LHCN-M2 (cell line): ENCODE measurements around the gene FER. TPM values are rescaled to one million over a fixed set of nuclear protein-coding genes. Genes with fewer than 3 reads are reported as not detected.
"Not testable (repeated sequence)": the region's sequence is repeated elsewhere in the genome, so short reads cannot be mapped to it uniquely, and the experiment has no call there.

Experiments
- DNase-seq: peaks from one replicate; pipeline ENCODE4 v3.0.0-alpha.2; 2012; ENCODE audit warnings: low read depth
- polyA plus RNA-seq: library from polyadenylated mRNA; unstranded; fragments of >200 nt; gene quantifications from one replicate; pipeline ENCODE4 v1.2.1, GENCODE V29; 2012; ENCODE audit warnings: missing spikeins
- total RNA-seq: library from RNA; depleted of rRNA; stranded (reverse); fragments of >200 nt; gene quantifications from 2 replicates; pipeline ENCODE4 v1.2.3, GENCODE V29; 2014; rRNA removed

The FER gene
- 11.8 and 14.2 TPM in 2 replicates for total RNA-seq
- 3.0 TPM for polyA plus RNA-seq

DNA sequence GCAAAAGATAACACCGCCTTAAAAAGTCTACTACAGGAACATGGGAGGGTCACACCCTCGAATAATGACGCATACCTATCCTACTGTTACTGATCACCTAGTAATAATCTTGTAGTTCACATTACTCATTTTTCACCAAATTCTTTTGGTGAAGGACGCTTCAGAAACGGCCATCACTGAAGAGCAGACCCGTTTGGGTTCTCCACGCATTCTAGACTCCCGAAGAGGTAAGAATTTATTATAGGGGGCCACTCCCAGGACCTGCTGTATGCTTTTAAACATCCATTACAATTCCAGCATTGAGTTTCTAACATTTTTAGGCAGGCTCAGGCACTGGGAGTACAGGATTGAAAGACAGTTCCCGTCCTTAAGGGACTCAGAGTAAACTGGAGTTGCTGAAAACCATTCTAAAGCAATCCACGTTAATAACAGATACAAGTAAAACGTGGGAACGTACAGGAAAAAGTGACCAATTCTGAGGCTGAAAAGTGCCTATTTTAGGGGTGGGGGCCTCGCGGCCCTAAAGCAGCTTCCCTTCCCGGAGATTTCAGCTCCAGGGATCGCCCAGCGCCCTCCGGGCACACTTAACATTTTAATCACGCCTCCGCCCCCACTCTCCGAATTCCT is at the start of gene FER:
FER (plus strand) TSS at position 124 of the 627 bp plus-strand sequence. CDS start 50,286 bp downstream, outside the sequence.
- DNase-seq, result peak; percentile 66

DNA sequence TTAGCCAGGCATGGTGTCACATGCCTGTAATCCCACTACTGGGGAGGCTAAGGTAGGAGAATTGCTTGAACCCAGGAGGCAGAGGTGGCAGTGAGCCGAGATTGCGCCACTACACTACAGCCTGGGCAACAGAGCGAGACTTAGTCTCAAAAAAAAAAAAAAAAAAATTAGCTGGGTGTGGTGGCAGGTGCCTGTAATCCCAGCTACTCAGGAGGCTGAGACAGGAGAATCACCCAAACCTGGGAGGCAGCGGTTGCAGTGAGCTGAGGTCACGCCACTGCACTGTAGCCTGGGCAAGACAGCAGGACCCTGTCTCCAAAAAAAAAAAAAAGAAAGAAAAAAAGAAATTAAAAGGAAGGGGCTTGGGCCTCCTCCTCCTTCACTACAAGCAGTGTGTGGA is 47.3 kb upstream of the FER start:
- DNase-seq, result not testable (repeated sequence)

DNA sequence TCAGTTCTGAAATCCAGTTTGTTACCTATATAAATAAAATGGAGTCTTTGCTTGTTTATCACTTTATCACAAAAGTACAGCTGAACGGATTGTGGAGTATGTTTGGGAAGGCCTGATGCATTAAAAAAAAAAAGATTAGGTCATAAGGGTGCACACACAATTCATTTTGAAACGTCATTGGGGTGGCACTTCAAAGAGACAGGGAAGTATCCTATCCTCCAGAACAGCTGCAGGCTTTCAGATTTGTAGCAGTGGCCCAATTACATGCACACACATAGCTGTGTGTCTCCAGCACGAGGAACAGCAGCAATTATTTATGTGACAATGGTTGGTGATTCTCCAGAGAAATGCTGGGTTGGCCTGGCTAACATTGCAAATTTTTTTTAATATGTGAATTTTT is 46.8 kb upstream of the FER start:
- DNase-seq, result peak; percentile 4

DNA sequence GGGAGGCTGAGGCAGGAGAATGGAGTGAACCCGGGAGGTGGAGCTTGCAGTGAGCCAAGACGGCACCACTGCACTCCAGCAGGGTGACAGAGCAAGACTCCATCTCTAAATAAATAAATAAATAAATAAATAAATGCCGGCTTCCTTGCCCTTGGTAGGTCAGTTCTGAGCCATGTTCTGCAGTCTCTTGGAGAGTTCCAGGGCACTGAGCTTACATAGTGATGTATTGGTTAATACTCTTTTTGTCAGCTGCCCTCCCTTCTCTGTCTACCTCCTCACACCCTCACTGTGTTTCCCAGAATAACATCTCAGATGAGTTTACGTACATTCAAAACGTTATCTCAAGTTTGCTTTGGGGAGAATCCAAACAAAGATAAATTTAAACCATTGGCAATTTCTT is 45.2 kb upstream of the FER start:
- DNase-seq, result no peak

DNA sequence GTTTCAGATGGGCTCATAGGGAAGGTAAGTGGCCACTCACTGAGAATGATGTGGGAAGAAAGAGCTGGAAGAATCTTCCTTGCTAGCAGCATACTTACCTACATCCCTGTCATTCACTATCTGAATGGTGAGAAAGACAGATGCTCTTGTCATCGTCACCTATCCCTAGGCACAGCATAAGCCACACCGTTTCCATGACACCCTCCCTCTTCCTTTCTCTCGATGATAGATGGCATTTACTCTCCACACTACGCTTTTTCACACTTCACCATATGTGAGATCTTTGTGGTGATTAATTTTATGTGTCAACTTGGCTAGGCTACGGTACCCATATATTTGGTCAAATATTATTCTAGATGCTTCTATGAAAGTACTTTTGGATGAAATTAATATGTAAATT is 44.4 kb upstream of the FER start:
- DNase-seq, result no peak

DNA sequence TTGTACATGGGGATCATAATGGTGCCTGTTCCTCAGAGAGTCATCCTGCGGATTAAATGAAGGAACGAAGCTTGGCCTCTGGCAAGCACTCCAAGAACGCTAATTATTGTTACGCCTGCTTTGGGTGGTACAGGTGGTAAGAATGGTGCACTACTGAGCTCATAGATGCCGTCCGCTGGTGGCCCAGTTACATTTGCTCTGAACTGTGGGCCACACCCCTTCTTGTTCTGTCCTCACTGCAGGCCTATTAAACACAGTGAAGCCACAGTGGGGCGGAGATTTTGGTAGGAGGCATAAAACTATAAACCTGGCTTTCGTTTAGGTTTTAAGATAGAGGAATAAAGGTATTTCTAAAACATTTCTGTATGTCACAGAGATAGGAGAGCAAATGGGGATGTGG is 40.6 kb upstream of the FER start:
- DNase-seq, result no peak

DNA sequence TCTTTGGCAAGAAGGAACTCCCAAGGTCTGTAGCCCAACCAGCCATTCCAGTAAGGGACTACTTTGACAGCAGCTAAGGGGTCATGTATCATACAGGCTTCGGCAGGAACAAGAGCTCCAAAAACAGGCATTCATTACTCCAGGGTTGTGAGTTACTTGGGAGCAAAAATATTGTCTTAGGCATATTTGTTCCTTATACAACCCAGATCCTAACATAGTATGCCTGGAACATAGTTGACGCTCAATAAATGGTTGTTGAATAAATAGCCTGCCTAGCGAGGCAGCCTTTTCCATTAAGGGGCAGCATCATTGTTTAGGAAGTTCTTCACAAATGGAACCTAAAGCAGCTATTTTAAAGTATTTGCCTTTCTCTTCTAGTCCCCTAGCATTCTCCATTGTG is 35.8 kb upstream of the FER start:
- DNase-seq, result no peak

DNA sequence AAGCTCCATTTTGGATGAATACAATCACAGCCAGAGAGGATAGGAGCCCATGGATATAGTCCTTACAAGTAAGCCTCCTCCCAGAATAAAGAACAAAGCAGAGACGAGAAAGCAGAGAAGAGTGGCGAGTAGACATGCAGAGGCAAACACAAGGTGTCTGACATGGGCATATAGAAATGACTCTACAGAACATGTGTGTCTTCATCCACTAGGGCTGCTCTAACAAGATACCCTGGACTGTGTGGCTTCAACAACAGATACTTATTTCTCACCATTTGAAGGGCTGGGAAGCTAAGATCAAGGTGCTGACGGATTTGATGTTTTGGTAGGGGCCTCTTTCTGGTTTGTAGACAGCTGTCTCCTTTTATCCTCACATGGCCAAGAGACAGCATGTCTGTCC is 32.3 kb upstream of the FER start:
- DNase-seq, result no peak

DNA sequence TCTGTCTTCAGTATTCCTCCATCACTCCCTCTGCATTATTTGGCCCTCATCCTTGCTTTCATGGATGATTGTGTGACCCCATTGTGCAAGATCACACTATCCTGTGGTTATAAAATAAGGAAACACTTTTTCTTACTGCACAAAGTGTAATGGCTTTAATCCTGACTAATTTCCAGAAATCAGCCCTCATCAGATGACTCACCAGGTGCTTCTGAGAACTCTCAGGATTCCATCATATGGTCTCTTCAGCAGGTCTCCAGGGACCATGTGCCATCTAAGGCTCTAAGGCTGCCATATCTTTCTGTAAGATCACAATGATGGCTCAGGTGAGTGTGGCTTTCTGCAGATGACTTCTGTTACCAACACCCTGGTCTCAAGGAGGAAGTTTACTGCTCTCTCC is 27.3 kb upstream of the FER start:
- DNase-seq, result peak; percentile 28

DNA sequence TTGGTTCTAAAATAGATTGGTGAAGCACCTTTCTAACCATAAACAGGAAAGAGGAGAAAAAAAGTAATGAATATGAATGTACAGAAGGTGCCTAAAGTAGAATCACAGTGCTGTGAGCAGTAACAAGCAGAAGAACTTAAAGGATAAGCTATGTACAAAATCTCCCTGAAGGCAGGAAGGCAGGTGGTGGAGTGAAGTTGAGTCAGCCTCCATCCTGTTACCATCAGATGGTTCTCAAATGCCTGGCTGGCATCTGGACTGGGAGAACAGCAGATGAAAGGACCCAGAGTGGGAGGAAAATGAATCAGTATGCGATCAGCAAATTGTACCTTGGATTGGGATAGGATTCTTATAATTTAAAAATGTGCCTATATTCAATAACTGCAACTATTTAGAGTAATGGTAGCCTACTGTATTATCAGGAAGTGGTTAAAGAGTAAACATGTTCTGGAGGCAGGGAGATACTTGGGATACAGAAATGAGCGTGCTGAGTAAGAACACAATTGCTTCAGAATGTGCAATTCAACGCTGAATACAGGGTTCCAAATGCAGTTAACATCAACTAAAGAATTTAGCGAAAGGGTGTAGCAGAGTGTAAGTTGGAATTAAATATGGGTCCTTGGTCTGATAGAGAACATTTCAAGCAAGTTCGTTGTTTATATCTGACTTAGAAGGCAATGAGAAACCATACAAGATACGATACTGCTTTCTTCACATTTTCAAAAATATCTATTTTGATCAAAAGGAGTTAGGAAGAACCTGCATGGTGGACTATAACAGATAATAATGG is 21.1 kb upstream of the FER start:
- peak; percentile 22 for DNase-seq

DNA sequence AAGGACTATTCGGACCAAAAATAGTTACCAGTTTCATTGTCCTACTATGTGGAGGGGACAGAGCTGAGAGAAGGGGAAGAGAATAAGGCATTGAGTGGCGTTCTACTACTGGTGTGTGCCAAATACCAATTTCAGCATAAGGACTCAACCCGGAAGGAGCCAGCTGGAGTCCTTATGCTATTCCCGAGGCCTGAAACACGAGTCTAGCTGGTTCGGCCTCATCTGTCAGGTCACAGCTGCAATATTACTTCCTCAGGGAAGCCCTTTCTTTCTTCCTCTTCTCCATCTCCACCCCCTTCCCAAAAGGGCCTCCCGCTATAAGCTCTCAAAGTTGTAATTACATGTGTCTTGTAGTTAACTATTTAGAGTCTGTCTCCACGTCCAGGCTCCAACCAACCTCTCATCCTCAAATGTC is 20.5 kb upstream of the FER start:
- DNase-seq, result peak; percentile 22

DNA sequence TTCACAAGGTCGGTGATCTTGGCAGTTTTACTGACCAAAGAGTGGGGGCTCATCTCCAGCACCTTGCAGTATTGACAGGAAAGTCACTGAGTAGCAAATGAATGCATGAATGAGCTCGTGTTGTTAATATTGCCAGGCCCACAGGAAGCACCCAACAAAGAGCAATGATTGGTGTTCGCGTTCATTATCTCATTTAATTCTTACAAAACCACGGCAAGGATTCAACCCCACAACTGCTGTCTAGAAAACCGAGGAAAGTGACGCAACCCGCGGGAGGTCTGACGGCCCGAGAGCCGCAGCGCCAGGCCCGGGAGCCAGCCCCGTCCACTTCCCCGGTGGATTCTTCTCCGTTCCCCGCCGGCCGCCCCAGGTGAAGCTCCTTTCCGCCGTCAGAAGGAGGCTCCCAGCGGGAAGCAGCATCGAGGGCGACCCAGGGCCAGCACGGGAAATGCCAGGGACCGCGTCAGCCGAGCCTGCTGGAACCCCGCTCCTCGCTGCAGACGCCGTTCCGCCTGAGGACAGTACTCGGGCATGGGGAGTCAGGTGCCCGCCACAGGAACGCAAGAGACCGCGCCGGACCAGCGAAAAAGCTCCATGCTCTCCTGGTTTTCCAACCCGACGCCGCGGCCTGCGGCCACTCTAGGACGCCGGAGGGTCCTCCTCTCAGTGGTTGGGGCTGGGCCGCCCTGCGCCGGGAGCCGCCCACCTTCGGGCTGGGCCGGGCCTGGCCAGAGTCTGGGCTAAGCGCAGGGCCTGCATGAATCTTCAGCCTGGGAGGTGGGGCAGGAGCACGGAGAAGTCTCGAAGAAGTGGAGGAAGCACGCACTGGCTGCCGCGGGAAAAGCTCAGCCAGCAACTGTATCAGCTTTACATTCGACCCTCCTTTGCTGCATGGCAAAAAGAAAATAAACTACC is 19.8 kb upstream of the FER start:
- DNase-seq, result peak; percentile 86

DNA sequence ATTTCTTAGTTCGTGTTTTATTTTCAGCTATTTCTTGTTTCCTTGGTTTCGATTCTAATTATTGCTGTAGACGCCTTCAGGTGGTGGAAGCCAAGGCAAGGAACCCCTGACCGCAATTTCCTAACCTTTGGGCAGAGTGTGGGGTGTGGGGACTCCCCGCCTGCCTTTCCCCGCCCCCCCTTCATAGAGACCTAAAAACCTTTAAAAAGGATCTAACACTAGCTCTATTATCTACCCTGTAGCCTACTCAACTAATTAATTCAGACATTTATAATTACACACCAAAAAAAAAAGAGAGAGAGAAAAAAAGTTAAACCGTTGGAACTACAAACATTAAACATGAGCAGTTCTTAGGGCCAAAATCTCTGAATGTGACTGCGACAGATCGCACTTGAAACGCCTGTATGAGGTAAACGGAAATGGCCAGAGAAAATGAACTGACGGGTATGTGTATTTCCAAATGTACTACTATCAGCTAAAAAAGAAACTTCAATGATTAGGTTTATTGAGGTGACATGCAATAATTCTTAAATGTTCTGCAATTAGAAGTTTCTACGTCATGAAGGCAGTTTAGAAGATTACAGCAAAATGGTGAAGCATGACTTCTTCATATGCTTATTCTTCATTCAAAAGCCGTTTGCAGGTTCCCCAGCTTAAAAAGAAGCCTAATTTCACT is 19.0 kb upstream of the FER start:
- no peak for DNase-seq

DNA sequence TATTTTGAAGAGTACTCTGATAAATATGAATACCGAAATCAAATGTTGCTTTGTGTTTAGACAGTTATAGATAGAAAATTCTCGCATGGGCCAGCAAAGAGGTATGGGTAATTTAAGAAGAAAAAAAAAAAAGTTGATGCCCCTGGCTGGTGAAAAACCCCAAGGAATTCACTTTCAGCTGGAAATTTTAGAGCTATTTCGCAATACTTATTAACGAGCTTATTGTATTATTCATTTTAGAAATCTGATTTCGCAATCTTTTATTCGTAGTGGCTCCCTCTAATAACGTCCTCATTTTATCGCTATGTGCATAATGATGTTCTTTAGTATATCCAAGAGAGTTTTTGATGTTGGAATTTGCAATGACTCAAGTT is 18.5 kb upstream of the FER start:
- DNase-seq, result no peak

DNA sequence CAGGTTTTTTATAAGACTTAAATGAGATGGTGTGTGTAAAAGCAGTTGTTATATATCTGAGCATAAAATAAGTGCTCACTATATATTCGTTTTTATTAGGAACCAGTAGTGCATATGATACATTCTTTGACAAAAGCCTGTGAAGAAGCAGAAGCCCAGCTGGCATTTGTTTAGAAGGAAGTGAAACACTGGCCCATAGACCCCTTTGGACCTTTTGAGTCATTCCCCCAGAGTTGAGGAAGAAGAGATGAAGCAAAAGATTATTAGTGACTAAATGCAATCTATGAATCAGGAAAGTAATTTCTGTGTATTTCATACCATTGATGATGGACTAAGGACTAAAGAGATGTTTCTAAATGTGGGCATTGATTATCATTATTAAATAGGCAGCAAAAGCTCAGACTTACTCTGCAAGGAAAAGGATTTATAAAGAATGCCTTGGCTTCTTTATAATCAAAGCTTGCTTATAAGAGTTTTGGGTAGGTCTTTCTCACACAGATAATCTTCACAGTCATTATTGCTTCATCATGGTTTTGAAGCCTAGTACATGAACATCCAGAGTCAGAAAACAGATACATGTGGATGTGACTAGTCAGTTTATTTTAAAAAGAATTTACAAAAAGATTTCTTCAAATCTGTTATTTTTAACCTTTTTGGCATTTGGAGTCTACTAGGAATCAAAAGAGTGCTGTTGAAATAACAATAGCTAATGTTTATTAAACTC is 16.9 kb upstream of the FER start:
- DNase-seq, result no peak

DNA sequence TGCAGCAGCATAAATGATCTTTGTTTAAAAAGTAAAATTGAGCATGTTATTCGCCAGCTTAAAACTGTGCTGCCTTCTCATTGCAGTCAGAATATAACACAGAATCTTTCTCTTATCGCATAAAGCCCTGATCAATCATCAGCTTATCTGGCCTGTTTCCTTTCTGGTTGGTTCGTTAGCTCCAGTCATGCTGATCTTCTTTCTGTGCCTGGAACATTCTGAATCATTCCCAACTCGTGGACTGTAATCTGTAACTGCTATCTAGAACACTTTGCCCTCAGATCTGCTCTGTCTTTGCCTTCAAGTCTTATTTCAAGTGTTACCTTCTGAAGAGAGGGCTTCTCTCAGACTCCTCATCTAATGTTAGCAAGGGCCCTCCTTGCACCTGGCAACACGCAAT is 11.9 kb upstream of the FER start:
- no peak for DNase-seq

DNA sequence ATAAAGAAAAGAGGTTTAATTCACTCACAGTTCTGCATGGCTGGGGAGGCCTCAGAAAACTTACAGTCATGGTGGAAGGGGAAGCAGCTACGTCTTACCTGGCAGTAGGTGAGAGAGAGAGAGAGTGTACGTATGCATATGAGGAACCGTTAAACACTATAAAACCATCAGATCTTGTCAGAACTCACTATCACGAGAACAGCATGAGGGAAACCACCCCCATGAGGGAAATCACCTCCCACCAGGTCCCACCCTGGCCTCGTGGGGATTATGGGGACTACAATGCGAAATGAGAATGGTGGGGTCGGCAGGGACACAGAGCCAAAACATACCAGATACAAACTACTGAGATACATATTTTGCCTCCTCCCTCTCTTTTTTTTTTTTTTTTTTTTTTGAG is 10.8 kb upstream of the FER start:
- no peak for DNase-seq

DNA sequence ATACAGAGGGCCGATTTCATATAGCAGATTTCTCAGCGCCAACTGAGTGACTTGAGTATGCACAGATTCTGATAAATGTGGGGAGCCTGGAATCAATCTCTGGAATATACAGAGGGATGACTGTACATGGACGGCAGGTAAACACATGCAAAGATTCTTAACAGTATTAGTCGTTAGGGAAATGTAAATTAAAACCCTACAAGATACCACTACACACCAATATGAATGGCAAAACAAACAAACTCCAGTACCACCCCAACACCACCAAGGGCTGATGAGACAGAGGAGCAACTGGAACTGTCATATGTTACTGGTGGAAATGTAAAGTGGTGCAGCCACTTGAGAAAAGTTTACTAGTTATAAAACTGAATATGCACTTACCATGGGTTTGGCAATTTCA is 8.3 kb upstream of the FER start:
- DNase-seq, result no peak

DNA sequence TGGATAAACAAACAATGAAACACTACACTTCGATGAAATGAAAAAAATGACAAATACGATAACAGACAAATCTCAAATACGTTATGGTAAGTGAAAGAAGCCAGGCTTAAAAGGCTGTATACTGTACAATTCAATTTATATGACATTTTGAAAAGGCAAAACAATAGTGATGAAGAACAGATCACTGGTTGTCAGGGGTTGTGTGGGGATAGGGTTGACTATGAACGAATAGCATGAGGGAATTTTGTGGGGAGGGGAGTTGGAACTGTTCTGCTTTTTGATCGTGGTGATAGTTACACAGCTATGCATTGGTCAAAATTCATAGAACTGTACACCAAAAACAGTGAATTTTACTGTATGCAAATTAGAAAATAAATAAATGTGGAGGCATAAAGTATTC is 7.8 kb upstream of the FER start:
- DNase-seq, result no peak

DNA sequence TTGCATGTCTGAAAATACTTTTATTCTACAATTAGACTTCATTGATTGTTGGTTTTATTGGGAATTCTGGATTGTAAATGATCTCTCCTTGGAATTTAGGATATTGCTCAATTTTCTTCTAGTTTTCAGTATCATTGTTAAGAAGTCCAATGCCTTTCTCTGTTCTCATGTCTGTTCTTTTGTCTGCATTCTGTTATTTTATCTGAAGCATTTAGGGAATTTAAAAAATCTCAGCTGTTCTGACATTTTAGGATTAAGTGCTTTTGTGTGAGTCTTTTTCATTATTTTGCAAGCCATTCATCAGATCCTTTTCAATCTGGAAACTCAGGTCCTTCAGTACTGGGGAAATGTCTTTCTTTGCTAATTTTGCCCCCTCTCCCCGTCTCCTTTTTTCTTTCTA is 4.4 kb upstream of the FER start:
- DNase-seq, result peak; percentile 34

DNA sequence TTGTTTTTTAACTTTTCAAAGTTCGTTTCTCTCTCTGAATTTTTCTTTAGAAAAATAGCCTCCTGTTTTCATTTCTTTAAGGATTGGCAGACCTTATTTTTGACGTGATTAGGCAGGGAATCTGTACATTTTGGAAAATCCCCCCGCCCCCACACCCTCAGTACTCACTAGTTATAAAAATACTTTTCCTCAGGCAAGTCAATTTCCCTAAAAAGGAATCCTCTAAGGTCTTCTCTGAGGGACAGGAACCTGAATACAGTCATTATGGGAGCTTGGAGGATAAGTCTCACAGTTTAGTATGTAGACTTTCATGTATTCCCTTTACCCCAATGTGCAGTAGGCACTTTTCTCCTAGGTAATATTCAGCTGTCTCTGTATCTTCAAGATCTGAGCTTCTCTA is 3.9 kb upstream of the FER start:
- no peak for DNase-seq
